Ectodermal cell (in vitro differentiated cells): ENCODE measurements around the gene UTP4.
A peak's percentile ranks its signal among the peaks of the same experiment; 100 is the strongest.

Experiments used
- H3K27ac ChIP-seq: 2 replicates; pipeline ENCODE4 v1.7.0; 2013; ENCODE audit warnings: mild to moderate bottlenecking, low read depth, low read length; ENCODE audit not compliant: insufficient read depth, poor library complexity, severe bottlenecking
- H3K27me3 ChIP-seq: 2 replicates; pipeline ENCODE4 v1.7.0; 2013; ENCODE audit warnings: mild to moderate bottlenecking, low read length; ENCODE audit not compliant: insufficient read depth, control insufficient read depth, poor library complexity, severe bottlenecking
- H3K36me3 ChIP-seq: one replicate; pipeline ENCODE4 v1.7.0; 2013; ENCODE audit warnings: low read length; ENCODE audit not compliant: control insufficient read depth, insufficient read depth
- H3K4me1 ChIP-seq: one replicate; pipeline ENCODE4 v1.7.0; 2013; ENCODE audit warnings: low read length; ENCODE audit not compliant: control insufficient read depth, insufficient read depth
- H3K4me3 ChIP-seq: 2 replicates; pipeline ENCODE4 v1.7.0; 2013; ENCODE audit warnings: low read depth, low read length, control low read depth; ENCODE audit not compliant: insufficient read depth
- H3K9me3 ChIP-seq: 2 replicates; pipeline ENCODE4 v1.7.0; 2013; ENCODE audit warnings: mild to moderate bottlenecking, low read length, moderate library complexity; ENCODE audit not compliant: control insufficient read depth
- WGBS, 2 experiments: methylation state at CpG; one replicate each; pipeline ENCODE4 v1.1.7; 2013; ENCODE audit warnings: missing lambda C conversion rate in 2 of 2; 5-methylcytosine and 5-hydroxymethylcytosine counted together

The UTP4 gene

GRCh38 chr16:69095193-69095592, 37.3 kb upstream of the UTP4 start:
- WGBS, 2 experiments, result 94 to 96% methylated on average over 6 of the region's 6 CpGs
- no peak overlapping the region for H3K27ac ChIP-seq
- H3K27me3 ChIP-seq, result no peaks in the 10 kb centered on the region
- H3K4me3 ChIP-seq, result no peak overlapping the region
- H3K36me3 ChIP-seq, result no peaks in the 10 kb centered on the region
- H3K9me3 ChIP-seq, result no peaks in the 10 kb centered on the region
- H3K4me1 ChIP-seq, result peaks cover 2% of the 10 kb centered on the region

DNA sequence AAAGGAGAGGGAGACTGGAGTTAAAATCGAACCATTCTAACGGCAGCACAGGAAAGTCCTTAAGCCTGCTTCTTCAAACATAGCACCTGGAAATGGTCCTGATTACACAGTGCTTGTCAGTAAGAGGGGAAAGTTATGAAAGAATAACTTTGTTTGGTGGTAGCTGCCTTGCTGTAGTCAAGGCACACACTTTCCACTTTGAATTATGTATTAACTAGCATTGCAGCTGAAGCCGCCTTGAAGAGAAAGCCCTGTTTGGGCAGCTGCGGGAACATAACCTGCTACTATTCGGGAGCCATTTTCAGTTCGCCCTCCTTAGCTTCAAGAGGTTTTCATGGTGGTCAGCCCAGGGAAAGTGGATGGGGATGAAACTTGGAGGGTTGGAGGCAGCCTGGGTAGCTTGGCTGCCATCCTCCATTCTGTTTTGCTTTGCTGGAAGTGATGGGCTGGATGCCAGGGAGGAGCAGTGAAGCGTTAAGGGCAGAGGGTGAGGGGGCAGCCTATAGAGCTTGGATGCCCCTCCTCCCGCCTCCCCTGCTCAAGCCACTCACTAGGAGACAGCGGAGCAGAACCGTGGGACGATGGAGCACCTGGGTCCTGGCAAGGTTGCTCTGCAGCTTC, 32.3 kb upstream of the UTP4 start:
- Histone ChIP-seq H3K27me3 (peaks cover 8% of the 10 kb centered on the region), H3K4me3 (no peak overlapping the region), H3K9me3 (no peaks in the 10 kb centered on the region), H3K4me1 (peaks cover 11% of the 10 kb centered on the region), H3K27ac (no peak overlapping the region), H3K36me3 (no peaks in the 10 kb centered on the region)
- 71 to 73% methylated on average over 11 of the region's 11 CpGs for WGBS, 2 experiments

DNA sequence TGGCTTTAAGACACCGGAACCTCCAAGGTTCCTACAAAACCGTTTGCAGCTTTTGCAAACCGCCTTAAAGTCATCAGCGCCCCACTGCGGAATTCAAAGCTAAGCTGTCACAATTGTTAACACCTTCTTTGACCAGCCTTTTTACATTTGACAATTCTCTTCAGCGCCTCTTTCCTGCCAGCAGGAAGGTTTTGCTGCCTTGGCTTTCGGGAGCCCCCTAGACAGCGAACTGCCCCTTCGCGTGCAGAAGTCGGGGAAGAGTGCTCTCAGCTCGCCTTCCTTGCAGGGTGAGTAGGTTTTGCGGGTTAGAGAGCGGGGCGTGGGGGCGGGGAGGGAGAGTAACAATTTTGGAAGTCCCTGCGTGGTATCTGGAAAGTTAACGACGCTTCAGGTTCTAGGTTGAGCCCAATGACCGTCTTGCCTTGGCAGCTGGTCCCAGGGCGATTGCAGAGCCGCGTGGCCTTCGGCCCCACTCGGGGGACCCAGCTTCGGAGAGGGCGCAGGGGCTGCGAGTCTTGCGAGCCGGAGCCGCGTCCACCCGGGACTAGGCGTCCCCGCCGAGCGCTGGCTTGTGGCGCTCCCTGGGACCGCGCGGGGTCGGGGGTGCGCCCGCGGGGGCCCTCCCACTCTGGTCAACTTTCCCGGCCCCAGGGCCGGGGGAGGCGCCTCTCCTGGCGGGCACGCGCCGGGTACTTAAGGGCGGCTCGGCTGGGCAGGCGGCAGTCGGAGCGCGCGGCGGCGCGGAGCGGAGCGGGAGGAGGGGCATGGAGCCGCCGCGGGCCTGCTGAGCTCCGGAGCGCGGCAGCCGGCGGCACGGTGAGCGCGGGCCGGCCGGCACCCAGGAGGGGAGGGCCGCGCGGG, 26.7 kb upstream of the UTP4 start, which contains the start of gene HAS3:
Gene HAS3 (plus strand): TSS at position 153 of the 861 bp plus-strand sequence. CDS start 3,743 bp downstream, outside the sequence.
- Histone ChIP-seq H3K27ac (no peak within 1 kb of the TSS), H3K4me3 (peak within 1 kb of the TSS; percentile 53), H3K27me3 (peaks cover 34% of the 10 kb centered on the region), H3K4me1 (peaks cover 39% of the 10 kb centered on the region), H3K9me3 (no peaks in the 10 kb centered on the region), H3K36me3 (peaks cover 3% of the 10 kb centered on the region)
- WGBS, 2 experiments, result 0 to 1% methylated on average over 80 of the region's 80 CpGs

DNA sequence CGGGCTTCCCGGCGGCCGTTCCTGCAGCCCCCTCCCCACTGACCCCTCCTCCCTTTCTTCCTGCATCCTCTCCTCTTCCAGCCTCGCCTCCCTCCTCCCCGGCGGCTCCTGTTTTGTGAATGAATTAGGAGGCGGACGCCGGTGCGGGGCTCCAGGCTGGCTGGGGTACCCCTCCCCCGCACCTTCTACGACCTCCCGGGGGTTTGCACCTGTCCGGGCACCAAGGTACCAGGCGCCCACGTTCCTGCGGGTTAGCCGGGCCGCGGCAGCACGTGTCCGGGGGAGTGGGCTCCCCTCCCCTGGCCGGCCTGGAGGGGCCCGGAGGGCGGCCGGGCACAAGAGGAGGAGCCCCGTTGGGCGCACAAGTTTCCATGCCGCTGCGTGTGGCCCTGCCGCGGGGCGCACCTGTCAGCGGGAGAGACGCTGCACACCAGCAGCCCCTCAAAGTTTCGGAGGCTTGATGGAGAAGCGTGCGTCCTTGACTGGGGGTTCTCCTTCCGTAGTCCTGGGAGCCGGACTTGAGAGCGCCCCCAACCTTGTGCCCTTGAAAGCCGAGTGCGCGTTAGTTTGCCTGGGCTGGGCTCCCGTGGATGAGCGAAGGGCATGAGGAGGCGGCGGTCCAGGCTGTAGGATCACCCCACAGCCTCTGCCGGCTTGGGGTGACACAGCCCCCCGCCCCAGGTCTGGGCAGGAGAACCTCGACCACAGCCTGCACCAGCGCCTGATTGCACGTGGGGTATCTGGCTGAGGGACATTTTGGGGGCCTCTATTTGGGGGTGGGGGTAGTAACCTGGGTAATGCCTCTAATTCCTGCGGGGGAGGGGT, 25.7 kb upstream of the UTP4 start:
- H3K4me3 ChIP-seq, result peak overlapping the region; percentile 53
- no peaks in the 10 kb centered on the region for H3K9me3 ChIP-seq
- peaks cover 3% of the 10 kb centered on the region for H3K36me3 ChIP-seq
- H3K27ac ChIP-seq, result no peak overlapping the region
- WGBS, 2 experiments, result 0% methylated on average over 55 of the region's 55 CpGs
- peaks cover 39% of the 10 kb centered on the region for H3K4me1 ChIP-seq
- peaks cover 34% of the 10 kb centered on the region for H3K27me3 ChIP-seq

- peaks cover 32% of the 10 kb centered on the region for H3K27me3 ChIP-seq
- no peaks in the 10 kb centered on the region for H3K9me3 ChIP-seq
- no peak overlapping the region for H3K27ac ChIP-seq
- H3K4me3 ChIP-seq, result peak overlapping the region; percentile 53
- H3K36me3 ChIP-seq, result peaks cover 3% of the 10 kb centered on the region
- 0 to 1% methylated on average over 52 of the region's 52 CpGs for WGBS, 2 experiments
- H3K4me1 ChIP-seq, result peaks cover 39% of the 10 kb centered on the region
These were observed 25.0 kb upstream of the UTP4 start for GRCh38 chr16:69107316-69107962.

DNA sequence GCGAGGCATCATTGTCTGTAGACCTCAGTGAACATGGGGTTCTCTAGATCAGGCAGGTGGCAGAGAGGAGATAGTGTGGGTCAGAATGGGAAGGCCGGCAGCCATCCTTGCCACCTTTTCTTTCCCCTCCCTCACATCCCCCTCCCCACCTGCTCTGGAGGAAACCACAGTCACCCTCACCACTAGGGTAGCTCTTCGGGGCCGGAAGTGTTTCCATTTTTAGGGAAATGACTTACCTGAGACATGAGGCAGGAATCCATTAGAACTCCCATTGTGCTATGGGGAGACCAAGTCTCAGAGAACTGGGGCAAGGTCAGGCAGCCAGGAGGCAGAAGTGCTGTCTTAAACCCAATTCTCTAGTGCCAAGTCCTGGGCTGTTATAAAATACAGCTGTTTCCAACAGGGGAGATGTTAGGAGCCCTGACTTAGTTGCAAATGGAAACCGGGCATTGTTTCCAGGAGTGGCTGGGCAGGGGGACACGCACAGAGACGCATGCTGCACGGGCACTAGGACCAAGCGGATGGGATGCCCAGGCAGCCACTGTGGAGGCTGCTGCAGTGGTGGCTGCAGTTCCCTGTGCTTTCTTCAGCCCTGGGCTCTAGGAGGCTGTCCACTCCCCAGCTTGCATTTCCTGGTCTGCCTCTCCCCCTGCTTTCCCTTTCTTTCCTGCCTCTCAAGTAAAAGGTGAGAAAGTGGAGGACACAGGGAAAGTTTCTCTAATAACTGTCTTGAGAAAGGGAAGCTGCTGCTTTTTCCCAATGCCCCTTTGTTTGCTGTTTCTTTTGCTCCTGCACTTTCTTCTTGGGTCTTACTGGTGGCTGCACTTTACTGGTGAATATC, 24.2 kb upstream of the UTP4 start:
- WGBS, 2 experiments, result 8 to 9% methylated on average over 9 of the region's 9 CpGs
- H3K4me3 ChIP-seq, result peak overlapping the region; percentile 53
- H3K4me1 ChIP-seq, result peaks cover 39% of the 10 kb centered on the region
- peaks cover 3% of the 10 kb centered on the region for H3K36me3 ChIP-seq
- H3K27ac ChIP-seq, result no peak overlapping the region
- no peaks in the 10 kb centered on the region for H3K9me3 ChIP-seq
- H3K27me3 ChIP-seq, result peaks cover 30% of the 10 kb centered on the region

DNA sequence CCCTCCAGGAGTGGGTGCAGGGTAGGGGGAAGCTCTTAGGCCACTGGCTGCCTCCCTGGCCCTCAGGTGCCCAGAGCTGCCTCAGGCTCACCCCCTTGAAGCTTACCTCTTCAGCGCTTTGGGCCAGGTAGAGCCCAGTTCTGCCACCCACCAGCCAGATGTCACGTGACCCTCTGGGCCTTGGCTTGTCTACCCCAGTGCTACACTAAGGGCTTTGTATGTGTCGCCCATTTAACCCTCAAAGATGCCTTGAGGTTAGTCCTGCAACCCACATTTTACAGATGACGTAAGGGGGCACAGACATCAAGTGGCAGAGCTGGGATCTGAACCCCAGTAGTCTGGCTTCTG, 23.6 kb upstream of the UTP4 start:
- H3K27ac ChIP-seq, result no peak overlapping the region
- WGBS, 2 experiments, result 88 to 89% methylated on average over 4 of the region's 4 CpGs
- H3K4me3 ChIP-seq, result no peak overlapping the region

GRCh38 chr16:69109486-69110270, 22.8 kb upstream of the UTP4 start:
- Histone ChIP-seq H3K9me3 (no peaks in the 10 kb centered on the region), H3K27me3 (peaks cover 30% of the 10 kb centered on the region), H3K36me3 (peaks cover 9% of the 10 kb centered on the region), H3K4me1 (peaks cover 38% of the 10 kb centered on the region), H3K27ac (no peak overlapping the region), H3K4me3 (no peak overlapping the region)
- 95% methylated on average over 48 of the region's 48 CpGs for WGBS, 2 experiments

More for the DNA sequence above, 23.6 kb upstream of the UTP4 start:
- Histone ChIP-seq H3K4me1 (peaks cover 39% of the 10 kb centered on the region), H3K27me3 (peaks cover 30% of the 10 kb centered on the region), H3K9me3 (no peaks in the 10 kb centered on the region), H3K36me3 (peaks cover 3% of the 10 kb centered on the region)

DNA sequence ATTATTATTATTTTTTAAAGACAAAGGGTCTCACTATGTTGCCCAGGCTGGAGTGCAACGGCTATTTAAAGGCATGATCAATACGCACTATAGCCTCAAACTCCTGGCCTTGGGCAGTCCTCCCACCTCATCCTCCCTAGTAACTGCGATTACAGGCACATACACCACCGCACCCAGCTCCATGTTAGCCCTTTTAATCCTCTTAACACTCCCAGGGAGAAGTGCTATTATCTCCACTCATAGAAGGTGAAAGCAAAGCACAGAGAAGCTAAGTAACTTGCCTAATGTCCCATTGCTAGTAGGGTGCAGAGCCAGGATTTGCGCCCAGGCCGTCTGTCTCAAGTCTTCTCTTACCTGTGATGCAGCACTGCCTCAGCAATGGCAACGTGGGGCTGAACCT, 22.0 kb upstream of the UTP4 start:
- Histone ChIP-seq H3K4me1 (peaks cover 33% of the 10 kb centered on the region), H3K9me3 (no peaks in the 10 kb centered on the region), H3K27me3 (peaks cover 23% of the 10 kb centered on the region), H3K36me3 (peaks cover 11% of the 10 kb centered on the region), H3K4me3 (no peak overlapping the region), H3K27ac (no peak overlapping the region)
- 88 to 90% methylated on average over 7 of the region's 7 CpGs for WGBS, 2 experiments
